Ureter (tissue), 1 donor: ENCODE results near the gene ZNF263. TPM values are rescaled to one million over a fixed set of nuclear protein-coding genes. Genes with fewer than 3 reads are reported as not detected.
"Not testable (repeated sequence)": the region's sequence is repeated elsewhere in the genome, so short reads cannot be mapped to it uniquely, and the experiment has no call there.

ENCODE experiments used
- DNase-seq: peaks from one replicate; pipeline ENCODE4 v3.0.0-alpha.2; 2020; ENCODE audit warnings: low spot score
- total RNA-seq: library from RNA; stranded (reverse); gene quantifications from one replicate; pipeline ENCODE4 v1.2.4, GENCODE V29; 2023
- donor health status: DM: yes; HTN: yes; CAD: no.

The ZNF263 gene
- total RNA-seq, 1 donor from 2014 or later: 40.3 TPM

- DNase-seq: no peak
Observed at GRCh38 chr16:3266873-3267537, 16.3 kb upstream of the ZNF263 start.

- no peak for DNase-seq
Observed at GRCh38 chr16:3268294-3268693, 15.0 kb upstream of the ZNF263 start.

- DNase-seq: not testable (repeated sequence)
Observed at GRCh38 chr16:3270718-3271117, 12.6 kb upstream of the ZNF263 start.

GRCh38 chr16:3271281-3271680, 12.0 kb upstream of the ZNF263 start:
- DNase-seq: not testable (repeated sequence)

GRCh38 chr16:3274490-3274889, 8.8 kb upstream of the ZNF263 start:
- no peak for DNase-seq

- DNase-seq: no peak
Observed at GRCh38 chr16:3274947-3275346, 8.3 kb upstream of the ZNF263 start.

- DNase-seq: no peak
Observed at GRCh38 chr16:3276679-3277078, 6.6 kb upstream of the ZNF263 start.

GRCh38 chr16:3281222-3281820, 2.0 kb upstream of the ZNF263 start:
- no peak for DNase-seq

- DNase-seq: no peak
Observed at GRCh38 chr16:3282103-3282729, 1.1 kb upstream of the ZNF263 start.

- DNase-seq: no peak
Observed at GRCh38 chr16:3283543-3284447, 504 bp downstream of the ZNF263 start.

GRCh38 chr16:3285131-3285530, 1.8 kb downstream of the ZNF263 start:
- DNase-seq: no peak

GRCh38 chr16:3289998-3290673, 6.8 kb downstream of the ZNF263 start:
- no peak for DNase-seq

GRCh38 chr16:3292604-3293003, 9.3 kb downstream of the ZNF263 start:
- DNase-seq: no peak

GRCh38 chr16:3295209-3295608, 11.9 kb downstream of the ZNF263 start:
- no peak for DNase-seq

- no peak for DNase-seq
Observed at GRCh38 chr16:3295783-3296182, 12.5 kb downstream of the ZNF263 start.

GRCh38 chr16:3304370-3304769, 21.1 kb downstream of the ZNF263 start:
- no peak for DNase-seq

GRCh38 chr16:3305109-3306068, 22.1 kb downstream of the ZNF263 start, which contains the start of the genes TIGD7 and ZNF75A:
Gene TIGD7, minus strand, starts transcription at chr16:3305430. Its CDS starts 4,816 bp downstream, at chr16:3300614.
Gene ZNF75A, plus strand, starts transcription at chr16:3305497. Its CDS starts 2,932 bp downstream, at chr16:3308429.
- DNase-seq: peak; percentile 86

GRCh38 chr16:3306078-3306477, 22.8 kb downstream of the ZNF263 start:
- no peak for DNase-seq

GRCh38 chr16:3311496-3311895, 28.2 kb downstream of the ZNF263 start:
- DNase-seq: no peak

GRCh38 chr16:3317315-3317999, 34.2 kb downstream of the ZNF263 start:
- no peak for DNase-seq
